GM18873 (cell line): ENCODE measurements around the gene ZCCHC7.
"Not testable (repeated sequence)": the region's sequence is repeated elsewhere in the genome, so short reads cannot be mapped to it uniquely, and the experiment has no call there.

Source experiments
- ATAC-seq: cut with Tn5 transposase; IDR thresholded peaks from one replicate; pipeline ENCODE4 v1.9.1; 2021; ENCODE audit warnings: mild to moderate bottlenecking, moderate library complexity, moderate number of reproducible peaks; ENCODE audit not compliant: unreplicated experiment, low FRiP score

ZCCHC7 gene

GRCh38 chr9:37167456-37168047, 47.2 kb downstream of the ZCCHC7 start:
- no peak for ATAC-seq

GRCh38 chr9:37172557-37172956, 52.2 kb downstream of the ZCCHC7 start:
- no peak for ATAC-seq

- ATAC-seq = no peak
Observed at GRCh38 chr9:37174247-37174646, 53.9 kb downstream of the ZCCHC7 start.

GRCh38 chr9:37178742-37179141, 58.4 kb downstream of the ZCCHC7 start:
- ATAC-seq = no peak

GRCh38 chr9:37179576-37179975, 59.2 kb downstream of the ZCCHC7 start:
- no peak for ATAC-seq

- ATAC-seq = no peak
Observed at GRCh38 chr9:37180138-37180537, 59.8 kb downstream of the ZCCHC7 start.

- ATAC-seq = no peak
Observed at GRCh38 chr9:37182718-37183117, 62.3 kb downstream of the ZCCHC7 start.

- no peak for ATAC-seq
Observed at GRCh38 chr9:37184905-37185867, 64.8 kb downstream of the ZCCHC7 start.

- peak; percentile 38 for ATAC-seq
Observed at GRCh38 chr9:37187292-37187691, 66.9 kb downstream of the ZCCHC7 start.

GRCh38 chr9:37187713-37188439, 67.5 kb downstream of the ZCCHC7 start:
- ATAC-seq = peak; percentile 64

GRCh38 chr9:37190739-37191138, 70.4 kb downstream of the ZCCHC7 start:
- not testable (repeated sequence) for ATAC-seq

- ATAC-seq = no peak
Observed at GRCh38 chr9:37191403-37192089, 71.2 kb downstream of the ZCCHC7 start.

- ATAC-seq = no peak
Observed at GRCh38 chr9:37192803-37193202, 72.4 kb downstream of the ZCCHC7 start.

GRCh38 chr9:37197158-37198038, 77.0 kb downstream of the ZCCHC7 start:
- no peak for ATAC-seq

GRCh38 chr9:37198039-37198729, 77.8 kb downstream of the ZCCHC7 start:
- ATAC-seq = no peak

GRCh38 chr9:37198831-37199230, 78.5 kb downstream of the ZCCHC7 start:
- no peak for ATAC-seq

GRCh38 chr9:37200433-37201005, 80.1 kb downstream of the ZCCHC7 start:
- ATAC-seq = no peak

- no peak for ATAC-seq
Observed at GRCh38 chr9:37201581-37201980, 81.2 kb downstream of the ZCCHC7 start.

- ATAC-seq = no peak
Observed at GRCh38 chr9:37202091-37202490, 81.7 kb downstream of the ZCCHC7 start.
